Gastroesophageal sphincter (tissue), 3 donors: Measurements from ENCODE around the gene ATXN7L3B.

Experiments used
- EP300 ChIP-seq: sonication (generic); formaldehyde crosslinking; IDR thresholded peaks from one replicate; pipeline ENCODE4 v1.6.1; 2017; ENCODE audit warnings: antibody characterized with exemption, mild to moderate bottlenecking
- POLR2A ChIP-seq, 2 donors: fragments of 450-650 bp; IDR thresholded peaks; one replicate each; pipeline ENCODE4 v1.6.1; 2017; ENCODE audit warnings: antibody characterized with exemption in 2 of 2, mild to moderate bottlenecking in 2 of 2, moderate library complexity in 1 of 2
- TF ChIP-seq, protein P1 (sequence below), 4 experiments: fragments of 200-600 bp in 2 of 4; fragments of 450-650 bp in 2 of 4; sonication (generic) in 1 of 4; IDR thresholded peaks; one replicate each; pipeline ENCODE4 v1.5.1; 2017 to 2019; ENCODE audit warnings: antibody characterized with exemption in 4 of 4, mild to moderate bottlenecking in 2 of 4, moderate library complexity in 2 of 4

DNA sequence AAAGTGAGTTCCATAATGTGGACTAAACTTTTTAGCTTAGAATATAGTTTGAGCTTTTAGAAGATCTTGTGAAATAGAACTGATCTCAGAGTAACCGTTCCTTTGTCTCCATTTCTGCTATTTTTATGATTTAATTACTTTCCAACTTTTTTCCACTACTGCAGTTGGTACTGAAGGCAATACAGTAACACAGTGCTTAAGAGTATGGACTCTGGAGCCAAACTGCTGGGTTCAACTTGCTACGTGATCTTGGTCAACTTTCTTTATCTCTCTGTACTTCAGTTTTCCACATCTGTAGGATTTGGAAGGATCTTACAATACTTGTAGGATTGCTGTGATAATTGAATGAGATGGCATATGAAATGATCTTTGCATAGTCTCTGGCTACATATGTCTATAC, 40.9 kb downstream of the ATXN7L3B start:
- TF ChIP-seq, protein P1, sequence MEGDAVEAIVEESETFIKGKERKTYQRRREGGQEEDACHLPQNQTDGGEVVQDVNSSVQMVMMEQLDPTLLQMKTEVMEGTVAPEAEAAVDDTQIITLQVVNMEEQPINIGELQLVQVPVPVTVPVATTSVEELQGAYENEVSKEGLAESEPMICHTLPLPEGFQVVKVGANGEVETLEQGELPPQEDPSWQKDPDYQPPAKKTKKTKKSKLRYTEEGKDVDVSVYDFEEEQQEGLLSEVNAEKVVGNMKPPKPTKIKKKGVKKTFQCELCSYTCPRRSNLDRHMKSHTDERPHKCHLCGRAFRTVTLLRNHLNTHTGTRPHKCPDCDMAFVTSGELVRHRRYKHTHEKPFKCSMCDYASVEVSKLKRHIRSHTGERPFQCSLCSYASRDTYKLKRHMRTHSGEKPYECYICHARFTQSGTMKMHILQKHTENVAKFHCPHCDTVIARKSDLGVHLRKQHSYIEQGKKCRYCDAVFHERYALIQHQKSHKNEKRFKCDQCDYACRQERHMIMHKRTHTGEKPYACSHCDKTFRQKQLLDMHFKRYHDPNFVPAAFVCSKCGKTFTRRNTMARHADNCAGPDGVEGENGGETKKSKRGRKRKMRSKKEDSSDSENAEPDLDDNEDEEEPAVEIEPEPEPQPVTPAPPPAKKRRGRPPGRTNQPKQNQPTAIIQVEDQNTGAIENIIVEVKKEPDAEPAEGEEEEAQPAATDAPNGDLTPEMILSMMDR (IDR thresholded peaks at IDR 0.05) = no peak
- no peak for TF ChIP-seq POLR2A (IDR thresholded peaks at IDR 0.05)
- no peak for TF ChIP-seq EP300
